IMR-90 (cell line): ENCODE measurements around the gene IL4R. TPM values are rescaled to one million over a fixed set of nuclear protein-coding genes. Genes with fewer than 3 reads are reported as not detected.

Experiments
- ATAC-seq: fragments of 200-7000 bp; cut with Tn5 transposase; 2 replicates; pipeline ENCODE4 v1.9.1; 2020; ENCODE audit warnings: low read depth, mild to moderate bottlenecking, moderate library complexity
- BruUV-seq: library from RNA; stranded (reverse); fragments of 400-500 nt; replicated peaks from 2 replicates; lab custom pipeline; 2021; lab: Mats Ljungman, UMichigan
- CTCF ChIA-PET: fragments of 300-600 bp; formaldehyde crosslinking; extraction: SDS; loops from one replicate; lab custom pipeline; 2021; ENCODE audit warnings: antibody characterized with exemption; lab: Yijun Ruan, JAX
- POLR2A ChIA-PET: fragments of 300-600 bp; sonication (Branson Sonifier 250); formaldehyde crosslinking; loops from one replicate; lab custom pipeline; 2022; ENCODE audit warnings: antibody characterized with exemption; ENCODE audit not compliant: unreplicated experiment; lab: Charles Lee
- DNase-seq: peaks from one replicate; pipeline ENCODE4 v3.0.0; 2013
- H2AFZ ChIP-seq: replicated peaks from 2 replicates; pipeline ENCODE3; 2013; ENCODE audit warnings: low read length, mild to moderate bottlenecking; ENCODE audit not compliant: poor library complexity
- H2AK5ac ChIP-seq: 2 replicates; pipeline ENCODE4 v1.6.1; 2013; ENCODE audit warnings: low read depth, low read length, inconsistent platforms
- H2AK9ac ChIP-seq: replicated peaks from 2 replicates; pipeline ENCODE3; 2013; ENCODE audit warnings: mild to moderate bottlenecking, low read depth, low read length, moderate library complexity; ENCODE audit not compliant: poor library complexity
- H2BK120ac ChIP-seq: 2 replicates; pipeline ENCODE4 v1.6.1; 2013; ENCODE audit warnings: low read depth, low read length, inconsistent platforms
- H2BK15ac ChIP-seq: 3 replicates; pipeline ENCODE4 v1.6.1; 2013; ENCODE audit warnings: low read depth, low read length, inconsistent platforms
- H2BK20ac ChIP-seq: 2 replicates; pipeline ENCODE4 v1.6.1; 2013; ENCODE audit warnings: low read depth, mild to moderate bottlenecking, inconsistent platforms, low read length, moderate library complexity
- H2BK5ac ChIP-seq: 2 replicates; pipeline ENCODE4 v1.6.1; 2013; ENCODE audit warnings: mild to moderate bottlenecking, low read depth, low read length, inconsistent platforms; ENCODE audit not compliant: poor library complexity, severe bottlenecking
- H3K14ac ChIP-seq: replicated peaks from 2 replicates; pipeline ENCODE4 v1.6.1; 2013; ENCODE audit warnings: low read depth, low read length, inconsistent platforms
- H3K18ac ChIP-seq: 2 replicates; pipeline ENCODE4 v1.6.1; 2013; ENCODE audit warnings: low read depth, low read length, control low read depth
- H3K23ac ChIP-seq: 2 replicates; pipeline ENCODE4 v1.6.1; 2013; ENCODE audit warnings: low read depth, low read length, inconsistent platforms
- H3K27ac ChIP-seq: 2 replicates; pipeline ENCODE4 v1.5.1; 2013; ENCODE audit warnings: mild to moderate bottlenecking, control low read depth, low read length; ENCODE audit not compliant: insufficient read depth
- H3K27me3 ChIP-seq: 2 replicates; pipeline ENCODE4 v1.6.1; 2013; ENCODE audit warnings: low read length; ENCODE audit not compliant: control insufficient read depth, insufficient read depth
- H3K36me3 ChIP-seq: 2 replicates; pipeline ENCODE4 v1.6.1; 2013; ENCODE audit warnings: low read length, mixed read lengths; ENCODE audit not compliant: control insufficient read depth, insufficient read depth
- H3K4ac ChIP-seq: 2 replicates; pipeline ENCODE4 v1.6.1; 2013; ENCODE audit warnings: low read depth, low read length, inconsistent platforms
- H3K4me1 ChIP-seq: 2 replicates; pipeline ENCODE4 v1.6.1; 2013; ENCODE audit warnings: low read length, mixed read lengths; ENCODE audit not compliant: control insufficient read depth, insufficient read depth
- H3K4me2 ChIP-seq: 2 replicates; pipeline ENCODE4 v1.6.1; 2013; ENCODE audit warnings: low read depth, mild to moderate bottlenecking, control low read depth, low read length, moderate library complexity
- H3K4me3 ChIP-seq: 2 replicates; pipeline ENCODE4 v1.5.1; 2013; ENCODE audit warnings: low read depth, mild to moderate bottlenecking, control low read depth, low read length, moderate library complexity; ENCODE audit not compliant: insufficient read depth
- H3K56ac ChIP-seq: 2 replicates; pipeline ENCODE4 v1.6.1; 2013; ENCODE audit warnings: low read length, inconsistent platforms; ENCODE audit not compliant: insufficient read depth; ENCODE audit errors: extremely low read depth
- H3K79me1 ChIP-seq, 2 experiments: 2 replicates each; pipeline ENCODE4 v1.6.1; 2013; ENCODE audit warnings: low read length in 2 of 2, inconsistent platforms in 1 of 2, low read depth in 1 of 2
- H3K9ac ChIP-seq: 2 replicates; pipeline ENCODE4 v1.6.1; 2013; ENCODE audit warnings: low read depth, low read length, control low read depth
- H3K9me1 ChIP-seq: 2 replicates; pipeline ENCODE4 v1.6.1; 2013; ENCODE audit warnings: low read length, inconsistent platforms; ENCODE audit not compliant: insufficient read depth
- H3K9me3 ChIP-seq: 2 replicates; pipeline ENCODE4 v1.6.1; 2013; ENCODE audit warnings: low read length; ENCODE audit not compliant: control insufficient read depth, insufficient read depth
- H4K20me1 ChIP-seq: 2 replicates; pipeline ENCODE4 v1.6.1; 2013; ENCODE audit warnings: low read length, inconsistent platforms; ENCODE audit not compliant: insufficient read depth
- H4K5ac ChIP-seq: 2 replicates; pipeline ENCODE4 v1.6.1; 2013; ENCODE audit warnings: mild to moderate bottlenecking, low read depth, low read length, control low read depth
- H4K8ac ChIP-seq, 2 experiments: 2 replicates each; pipeline ENCODE4 v1.6.1; 2013; ENCODE audit warnings: low read depth in 2 of 2, low read length in 2 of 2, control low read depth in 1 of 2, inconsistent platforms in 1 of 2
- H4K91ac ChIP-seq: 2 replicates; pipeline ENCODE4 v1.6.1; 2013; ENCODE audit warnings: low read depth, low read length, inconsistent platforms; ENCODE audit not compliant: insufficient read depth
- MXI1 ChIP-seq: IDR thresholded peaks from 2 replicates; pipeline ENCODE4 v1.6.1; 2012; ENCODE audit warnings: low read depth, mild to moderate bottlenecking, low read length, moderate library complexity, borderline replicate concordance
- RAD21 ChIP-seq: IDR thresholded peaks from 2 replicates; pipeline ENCODE4 v1.6.1; 2012; ENCODE audit warnings: low read length, improper control_type of control experiment
- WGBS, 2 experiments: methylation state at CpG; one replicate each; pipeline versions ENCODE4 v1.1.5 to v1.1.7; 2013; ENCODE audit warnings: missing lambda C conversion rate in 2 of 2; ENCODE audit not compliant: insufficient read length in 1 of 2; ENCODE audit errors: extremely low coverage in 2 of 2; 5-methylcytosine and 5-hydroxymethylcytosine counted together
- dilution Hi-C: fragments of 300-500 bp; cut with HindIII; formaldehyde crosslinking; loops from one replicate; pipeline ENCODE4 v1.14.3; 2018; ENCODE audit warnings: low sequenced_read_pairs; ENCODE audit not compliant: unreplicated experiment
- in situ Hi-C: fragments of 300-500 bp; cut with MboI; formaldehyde crosslinking; loops from 3 replicates; pipeline ENCODE4 v1.14.3; 2019; ENCODE audit warnings: low sequenced_read_pairs, inconsistent platforms, mixed read lengths
- intact Hi-C: fragments of 100-400 bp; cut with micrococcal nuclease; formaldehyde crosslinking; loops from 2 replicates; pipeline ENCODE4 v1.10.0; 2022
- polyA plus RNA-seq, 3 experiments: library from polyadenylated mRNA; depleted of rRNA; stranded (reverse); fragments of >200 nt; gene quantifications; 2 replicates each; pipeline ENCODE4 v1.2.3, GENCODE V29; 2012; ENCODE audit warnings: low replicate concordance in 1 of 3
- total RNA-seq: library from RNA; depleted of rRNA; stranded (reverse); fragments of >200 nt; gene quantifications from 2 replicates; pipeline ENCODE4 v1.2.3, GENCODE V29; 2012

IL4R gene
- total and polyA plus RNA-seq, 2 of the 4 experiments (the other 2 are of a cell fraction), result 6.3 to 18.7 TPM

DNA sequence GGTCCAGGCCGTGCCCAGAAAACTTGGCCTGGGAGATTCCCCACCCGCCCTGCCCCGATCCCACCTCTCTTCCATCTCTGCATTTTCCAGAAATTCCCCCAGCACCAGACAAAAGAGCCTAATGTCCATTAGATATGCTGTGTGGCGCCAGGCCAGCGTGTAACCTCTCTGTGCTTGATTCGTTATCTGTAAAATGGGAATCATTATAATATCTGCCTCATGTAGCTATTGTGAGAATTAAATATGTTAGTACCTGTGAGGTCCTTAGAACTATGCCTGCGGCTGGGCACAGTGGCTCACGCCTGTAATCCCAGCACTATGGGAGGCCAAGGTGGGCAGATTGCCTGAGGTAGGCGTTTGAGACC is 54.6 kb downstream of the IL4R start:
- peaks cover 0 to 8% of the 10 kb centered on the region in 2 experiments; a peak in 3 of 4 replicates for H3K79me1 ChIP-seq
- H3K27me3 ChIP-seq, result no peaks in the 10 kb centered on the region

More for the DNA sequence above, 54.6 kb downstream of the IL4R start:
- Histone ChIP-seq H3K4me3 (no peak overlapping the region), H2BK20ac (no peak overlapping the region), H3K9me1 (peaks cover 11% of the 10 kb centered on the region; the same call in 1 of the 2 replicates), H2AFZ (no peak overlapping the region), H3K14ac (no peak overlapping the region), H4K5ac (no peak overlapping the region), H3K9me3 (no peaks in the 10 kb centered on the region; the same call in 1 of the 2 replicates), H3K9ac (no peak overlapping the region), H2AK5ac (no peak overlapping the region), H2AK9ac (no peak overlapping the region), H3K4ac (no peak overlapping the region; the same call in 1 of the 2 replicates), H3K4me1 (peaks cover 13% of the 10 kb centered on the region), H3K18ac (no peak overlapping the region), H4K8ac (no peak overlapping the region; a peak in 1 of 4 replicates), H3K4me2 (no peak overlapping the region), H2BK5ac (no peak overlapping the region), H3K36me3 (peaks cover 13% of the 10 kb centered on the region), H2BK120ac (peak overlapping the region; percentile 89), H3K56ac (no peak overlapping the region), H4K20me1 (no peaks in the 10 kb centered on the region), H2BK15ac (no peak overlapping the region), H4K91ac (no peak overlapping the region), H3K23ac (no peak overlapping the region), H3K27ac (no peak overlapping the region)
- ATAC-seq, result no peak
- no peak for DNase-seq
- CTCF ChIA-PET, result interaction anchor here (0.6 to 3.5 kb wide), 12 partner anchors 52 to 258 kb away, joined by 3 to 24 read pairs (median 4); partner anchors contain the start of gene KDM8
- intact Hi-C loops (loop anchor here (1.0 to 5.0 kb wide), 7 partner anchors 89 to 1530 kb away; no protein-coding TSS in a partner anchor), dilution Hi-C loops (no loop called here), in situ Hi-C loops (no loop called here)
- no CpG with 5 or more reads among the region's 9 CpGs for WGBS, 2 experiments
- POLR2A ChIA-PET, result no interaction called here
- TF ChIP-seq MXI1 (no peak), RAD21 (no peak)
- BruUV-seq, result no TSS peak
